K562 (cell line): Measurements from ENCODE around the gene C3.

Source experiments
- ATF3 ChIP-seq, 2 experiments: fragments of 450-650 bp in 1 of 2; sonication (generic) in 1 of 2; formaldehyde crosslinking in 1 of 2; IDR thresholded peaks in 1 of 2; conservative IDR thresholded peaks in 1 of 2; 2 replicates each; pipeline versions ENCODE4 v1.6.1 to v1.8.1; 2016 to 2023; ENCODE audit warnings: mild to moderate bottlenecking in 2 of 2, moderate library complexity in 2 of 2, inconsistent platforms in 1 of 2, missing genetic modification reagents in 1 of 2
- BRCA1 ChIP-seq, 2 experiments: fragments of 450-650 bp in 1 of 2; sonication (generic) in 1 of 2; formaldehyde crosslinking in 1 of 2; IDR thresholded peaks; 2 replicates each; pipeline versions ENCODE4 v1.5.0 to v1.6.1; 2017 to 2020; ENCODE audit warnings: mild to moderate bottlenecking in 1 of 2, missing genetic modification reagents in 1 of 2
- CTCF ChIP-seq, 3 experiments: IDR thresholded peaks in 2 of 3; conservative IDR thresholded peaks in 1 of 3; 2 replicates each; pipeline ENCODE4 v1.5.1; 2011 to 2012; ENCODE audit warnings: low read length in 3 of 3, mild to moderate bottlenecking in 3 of 3, control low read depth in 2 of 3, improper control_type of control experiment in 1 of 3, inconsistent platforms in 1 of 3, low read depth in 1 of 3, mixed read lengths in 1 of 3, moderate library complexity in 1 of 3; ENCODE audit not compliant: insufficient read depth in 2 of 3
- HINFP ChIP-seq: fragments of 450-650 bp; conservative IDR thresholded peaks from 2 replicates; pipeline ENCODE4 v1.6.1; 2016; ENCODE audit warnings: missing genetic modification characterization, low read depth, mild to moderate bottlenecking, control low read depth, missing compliant biosample characterization
- MEF2A ChIP-seq: IDR thresholded peaks from 2 replicates; pipeline ENCODE4 v1.6.1; 2011; ENCODE audit warnings: low read depth, mild to moderate bottlenecking, low read length, moderate library complexity; ENCODE audit not compliant: control insufficient read depth
- PHF21A ChIP-seq: fragments of 450-650 bp; IDR thresholded peaks from 2 replicates; pipeline ENCODE4 v1.6.1; 2017; ENCODE audit warnings: low read depth, borderline replicate concordance
- SIN3A ChIP-seq, 2 experiments: fragments of 150-350 bp in 1 of 2; IDR thresholded peaks; 2 replicates each; pipeline ENCODE4 v1.6.1; 2011 to 2016; ENCODE audit warnings: borderline replicate concordance in 2 of 2, low read depth in 2 of 2, low read length in 2 of 2, mild to moderate bottlenecking in 2 of 2, moderate library complexity in 2 of 2; ENCODE audit not compliant: control insufficient read depth in 1 of 2
- TARDBP ChIP-seq: fragments of 450-650 bp; IDR thresholded peaks from 2 replicates; pipeline ENCODE4 v1.6.1; 2016
- ZBTB11 ChIP-seq, 3 experiments: fragments of 200-800 bp in 1 of 3; fragments of 250-450 bp in 1 of 3; fragments of 450-650 bp in 1 of 3; sonication (Bioruptor Pico) in 1 of 3; sonication (Bioruptor generic) in 1 of 3; formaldehyde crosslinking in 1 of 3; IDR thresholded peaks; 2 replicates each; pipeline versions ENCODE4 v1.6.1 to v1.8.0; 2016 to 2022; ENCODE audit warnings: mild to moderate bottlenecking in 2 of 3, missing genetic modification characterization in 2 of 3, missing compliant biosample characterization in 1 of 3, moderate library complexity in 1 of 3
- ZFX ChIP-seq: sonication (generic); formaldehyde crosslinking; IDR thresholded peaks from 2 replicates; pipeline ENCODE4 v1.8.0; 2022; ENCODE audit warnings: mild to moderate bottlenecking, missing genetic modification reagents, moderate library complexity

- TF ChIP-seq MEF2A (no peak), CTCF (IDR thresholded peaks at IDR 0.05 in 2 of 3, conservative IDR thresholded peaks at IDR 0.05 in 1 of 3; ENCODE audit: insufficient read depth in 2 of 3, low read depth in 1 of 3, low read length in 3 of 3) (no peak), BRCA1 (IDR thresholded peaks at IDR 0.05) (no peak), BRCA1 (CRISPR knock-in tag; IDR thresholded peaks at IDR 0.05) (no peak), ZFX (peak; percentile 48), TARDBP (no peak), ZBTB11 (CRISPR knock-in tag; IDR thresholded peaks at IDR 0.05) (no peak), HINFP (tag) (no peak; the same call in 1 of the 2 replicates), PHF21A (no peak), SIN3A (IDR thresholded peaks at IDR 0.05; ENCODE audit: borderline replicate concordance in 2 of 2, control insufficient read depth in 1 of 2, low read depth in 2 of 2, low read length in 2 of 2) (no peak), ATF3 (IDR thresholded peaks at IDR 0.05) (no peak), ATF3 (CRISPR knock-in tag; conservative IDR thresholded peaks at IDR 0.05) (no peak)
Observed at GRCh38 chr19:6738787-6739389, 18.4 kb upstream of the C3 start.
